ENCODE measurements around the gene ESYT1.

The ESYT1 gene

GRCh38 chr12:56104109-56104814 is 23.8 kb upstream of the ESYT1 start, which contains the start of gene PA2G4:
PA2G4 (plus strand) TSS chr12:56104559; CDS start chr12:56104738, 179 bp downstream.
- peak; percentile 77 to 99 (median 95) for DNase-seq

GRCh38 chr12:56104815-56105608 is 23.1 kb upstream of the ESYT1 start:
- peak in 3 of 56 donors; percentile 30 to 38 (median 37) for DNase-seq

GRCh38 chr12:56105609-56105902 is 22.5 kb upstream of the ESYT1 start:
- no peak for DNase-seq

GRCh38 chr12:56107242-56107641 is 20.8 kb upstream of the ESYT1 start:
- DNase-seq, result no peak

- DNase-seq, result no peak
These were observed 17.5 kb upstream of the ESYT1 start for GRCh38 chr12:56110571-56110970.

GRCh38 chr12:56114084-56114483 is 14.0 kb upstream of the ESYT1 start:
- DNase-seq, result no peak

- DNase-seq, result peak in 9 of 56 donors; percentile 1 to 15 (median 3)
These were observed 12.7 kb upstream of the ESYT1 start for GRCh38 chr12:56115329-56115728.

- peak; percentile 30 to 96 (median 88) for DNase-seq
These were observed 11.6 kb upstream of the ESYT1 start, which contains the start of gene RPL41 for GRCh38 chr12:56116267-56117081. RPL41 (plus strand) TSS chr12:56116633.

GRCh38 chr12:56117082-56117706 is 10.9 kb upstream of the ESYT1 start:
- DNase-seq, result peak in 1 of 56 donors; percentile 5

- DNase-seq, result peak; percentile 72 to 98 (median 95)
These were observed 10.0 kb upstream of the ESYT1 start, which contains the start of gene ZC3H10 for GRCh38 chr12:56117778-56118687. ZC3H10 (plus strand) TSS chr12:56118266; CDS start chr12:56120563, 2,297 bp downstream.

- no peak for DNase-seq
These were observed 9.2 kb upstream of the ESYT1 start for GRCh38 chr12:56118688-56119357.

GRCh38 chr12:56119361-56119796 is 8.7 kb upstream of the ESYT1 start:
- peak in 43 of 56 donors; percentile 2 to 69 (median 30) for DNase-seq

GRCh38 chr12:56120158-56120846 is 7.8 kb upstream of the ESYT1 start:
- DNase-seq, result no peak

GRCh38 chr12:56121204-56121870 is 6.7 kb upstream of the ESYT1 start:
- DNase-seq, result no peak

- DNase-seq, result no peak
These were observed 5.4 kb upstream of the ESYT1 start for GRCh38 chr12:56122637-56123036.

- no peak for DNase-seq
These were observed 3.9 kb upstream of the ESYT1 start for GRCh38 chr12:56124133-56124532.

- no peak for DNase-seq
These were observed 1.3 kb upstream of the ESYT1 start for GRCh38 chr12:56126732-56127239.

GRCh38 chr12:56127485-56127887 is 581 bp upstream of the ESYT1 start:
- DNase-seq, result no peak
